Germinal center (tissue), 1 donor: ENCODE results near the gene RNASE2.
"Not testable (repeated sequence)": the region's sequence is repeated elsewhere in the genome, so short reads cannot be mapped to it uniquely, and the experiment has no call there.

Source experiments
- DNase-seq: peaks from one replicate; pipeline ENCODE4 v3.0.0; 2012; ENCODE audit warnings: mixed read lengths, low spot score

RNASE2 gene

GRCh38 chr14:20954736-20955537 lies at the start of gene RNASE2:
TSS of gene RNASE2 (plus strand) at chr14:20955487. CDS start at chr14:20955772, 285 bp downstream.
- not testable (repeated sequence) for DNase-seq

- DNase-seq, result no peak
Observed at GRCh38 chr14:20905676-20906075, 49.6 kb upstream of the RNASE2 start.

GRCh38 chr14:20907214-20907613 lies 48.1 kb upstream of the RNASE2 start:
- DNase-seq, result no peak

- not testable (repeated sequence) for DNase-seq
Observed at GRCh38 chr14:20910822-20911221, 44.5 kb upstream of the RNASE2 start.

GRCh38 chr14:20919038-20919756 lies 36.1 kb upstream of the RNASE2 start:
- DNase-seq, result not testable (repeated sequence)

- not testable (repeated sequence) for DNase-seq
Observed at GRCh38 chr14:20923766-20924297, 31.5 kb upstream of the RNASE2 start.

- DNase-seq, result peak; percentile 59
Observed at GRCh38 chr14:20934148-20934762, 21.0 kb upstream of the RNASE2 start.

GRCh38 chr14:20935303-20935984 lies 19.8 kb upstream of the RNASE2 start:
- peak; percentile 6 for DNase-seq

- DNase-seq, result not testable (repeated sequence)
Observed at GRCh38 chr14:20945146-20945545, 10.1 kb upstream of the RNASE2 start.

- DNase-seq, result not testable (repeated sequence)
Observed at GRCh38 chr14:20946707-20947106, 8.6 kb upstream of the RNASE2 start.

GRCh38 chr14:20955538-20955873 lies 219 bp downstream of the RNASE2 start:
- DNase-seq, result not testable (repeated sequence)

- no peak for DNase-seq
Observed at GRCh38 chr14:20956376-20956976, 1.2 kb downstream of the RNASE2 start.

GRCh38 chr14:20958946-20959345 lies 3.7 kb downstream of the RNASE2 start:
- not testable (repeated sequence) for DNase-seq

GRCh38 chr14:20969336-20969735 lies 14.0 kb downstream of the RNASE2 start:
- no peak for DNase-seq

- no peak for DNase-seq
Observed at GRCh38 chr14:20970647-20970982, 15.3 kb downstream of the RNASE2 start.

GRCh38 chr14:20970983-20971704 lies 15.9 kb downstream of the RNASE2 start:
- DNase-seq, result peak; percentile 86

- DNase-seq, result no peak
Observed at GRCh38 chr14:20971705-20972021, 16.4 kb downstream of the RNASE2 start.

GRCh38 chr14:20973501-20973900 lies 18.2 kb downstream of the RNASE2 start:
- no peak for DNase-seq

GRCh38 chr14:20976291-20976690 lies 21.0 kb downstream of the RNASE2 start:
- no peak for DNase-seq

- no peak for DNase-seq
Observed at GRCh38 chr14:20978687-20979086, 23.4 kb downstream of the RNASE2 start.

GRCh38 chr14:20980906-20981305 lies 25.6 kb downstream of the RNASE2 start:
- DNase-seq, result no peak
